Skeletal muscle satellite cell (primary cell): ENCODE measurements around the gene SLC35G4.
"Not testable (repeated sequence)": the region's sequence is repeated elsewhere in the genome, so short reads cannot be mapped to it uniquely, and the experiment has no call there.

Source experiments
- H3K27me3 ChIP-seq: 2 replicates; pipeline ENCODE4 v1.7.0; 2013; ENCODE audit warnings: low read length; ENCODE audit not compliant: control insufficient read depth, insufficient read depth
- H3K36me3 ChIP-seq: 2 replicates; pipeline ENCODE4 v1.7.0; 2013; ENCODE audit warnings: mild to moderate bottlenecking, control low read depth, low read length; ENCODE audit not compliant: insufficient read depth
- H3K4me1 ChIP-seq: 2 replicates; pipeline ENCODE4 v1.7.0; 2013; ENCODE audit warnings: low read length; ENCODE audit not compliant: control insufficient read depth, insufficient read depth
- H3K4me2 ChIP-seq: 2 replicates; pipeline ENCODE4 v1.7.0; 2013; ENCODE audit warnings: mild to moderate bottlenecking, low read length
- H3K4me3 ChIP-seq: 2 replicates; pipeline ENCODE4 v1.7.0; 2013; ENCODE audit warnings: low read length
- H3K9ac ChIP-seq: 2 replicates; pipeline ENCODE4 v1.7.0; 2013; ENCODE audit warnings: mild to moderate bottlenecking, low read depth, low read length, moderate library complexity
- H3K9me3 ChIP-seq: replicated peaks from 2 replicates; pipeline ENCODE4 v1.7.0; 2013; ENCODE audit warnings: mild to moderate bottlenecking, control low read depth, low read length

SLC35G4 gene

GRCh38 chr18:11614981-11615380 lies 5.6 kb downstream of the SLC35G4 start:
- H3K4me1 ChIP-seq, H3K27me3 ChIP-seq, H3K4me2 ChIP-seq, H3K4me3 ChIP-seq, H3K9ac ChIP-seq, H3K9me3 ChIP-seq, H3K36me3 ChIP-seq: not testable (repeated sequence)

- H3K36me3 ChIP-seq, H3K9me3 ChIP-seq, H3K4me3 ChIP-seq, H3K9ac ChIP-seq, H3K4me2 ChIP-seq, H3K4me1 ChIP-seq: not testable (repeated sequence)
- H3K27me3 ChIP-seq, result peaks cover 17% of the 10 kb centered on the region
Observed at GRCh38 chr18:11647310-11647709, 37.9 kb downstream of the SLC35G4 start.

GRCh38 chr18:11647804-11648203 lies 38.4 kb downstream of the SLC35G4 start:
- not testable (repeated sequence) for H3K9ac ChIP-seq, H3K4me3 ChIP-seq, H3K9me3 ChIP-seq, H3K4me1 ChIP-seq, H3K4me2 ChIP-seq, H3K36me3 ChIP-seq
- H3K27me3 ChIP-seq, result peaks cover 17% of the 10 kb centered on the region

- Histone ChIP-seq H3K36me3 (no peaks in the 10 kb centered on the region), H3K27me3 (peaks cover 32% of the 10 kb centered on the region), H3K4me1 (no peaks in the 10 kb centered on the region), H3K4me3 (no peak overlapping the region), H3K9ac (no peak overlapping the region), H3K9me3 (no peaks in the 10 kb centered on the region), H3K4me2 (no peak overlapping the region)
Observed at GRCh38 chr18:11649839-11650238, 40.4 kb downstream of the SLC35G4 start.

GRCh38 chr18:11651899-11652298 lies 42.5 kb downstream of the SLC35G4 start:
- H3K4me3 ChIP-seq, result no peak overlapping the region
- H3K4me2 ChIP-seq, result no peak overlapping the region
- H3K27me3 ChIP-seq, result peaks cover 39% of the 10 kb centered on the region
- no peak overlapping the region for H3K9ac ChIP-seq
- H3K4me1 ChIP-seq, result no peaks in the 10 kb centered on the region
- H3K9me3 ChIP-seq, result no peaks in the 10 kb centered on the region
- no peaks in the 10 kb centered on the region for H3K36me3 ChIP-seq

GRCh38 chr18:11653521-11653920 lies 44.1 kb downstream of the SLC35G4 start:
- no peaks in the 10 kb centered on the region for H3K4me1 ChIP-seq
- H3K4me3 ChIP-seq, result no peak overlapping the region
- H3K36me3 ChIP-seq, result no peaks in the 10 kb centered on the region
- no peak overlapping the region for H3K4me2 ChIP-seq
- H3K9ac ChIP-seq, result no peak overlapping the region
- H3K27me3 ChIP-seq, result peaks cover 51% of the 10 kb centered on the region
- no peaks in the 10 kb centered on the region for H3K9me3 ChIP-seq

GRCh38 chr18:11654736-11655605 lies 45.6 kb downstream of the SLC35G4 start:
- H3K9me3 ChIP-seq, result no peaks in the 10 kb centered on the region
- peak overlapping the region; percentile 22 for H3K4me2 ChIP-seq
- H3K9ac ChIP-seq, result no peak overlapping the region
- no peak overlapping the region for H3K4me3 ChIP-seq
- H3K27me3 ChIP-seq, result peaks cover 61% of the 10 kb centered on the region
- no peaks in the 10 kb centered on the region for H3K36me3 ChIP-seq
- no peaks in the 10 kb centered on the region for H3K4me1 ChIP-seq

- Histone ChIP-seq H3K36me3 (no peaks in the 10 kb centered on the region), H3K4me1 (no peaks in the 10 kb centered on the region), H3K9me3 (no peaks in the 10 kb centered on the region), H3K4me2 (peak overlapping the region; percentile 22), H3K9ac (no peak overlapping the region), H3K4me3 (no peak overlapping the region), H3K27me3 (peaks cover 57% of the 10 kb centered on the region)
Observed at GRCh38 chr18:11655606-11655932, 46.2 kb downstream of the SLC35G4 start.

GRCh38 chr18:11657152-11657551 lies 47.8 kb downstream of the SLC35G4 start:
- H3K4me2 ChIP-seq, result no peak overlapping the region
- H3K4me3 ChIP-seq, result no peak overlapping the region
- no peak overlapping the region for H3K9ac ChIP-seq
- H3K4me1 ChIP-seq, result no peaks in the 10 kb centered on the region
- H3K36me3 ChIP-seq, result no peaks in the 10 kb centered on the region
- H3K9me3 ChIP-seq, result no peaks in the 10 kb centered on the region
- peaks cover 53% of the 10 kb centered on the region for H3K27me3 ChIP-seq

GRCh38 chr18:11657554-11657953 lies 48.2 kb downstream of the SLC35G4 start:
- H3K4me3 ChIP-seq, result no peak overlapping the region
- H3K9ac ChIP-seq, result no peak overlapping the region
- no peaks in the 10 kb centered on the region for H3K9me3 ChIP-seq
- no peak overlapping the region for H3K4me2 ChIP-seq
- peaks cover 55% of the 10 kb centered on the region for H3K27me3 ChIP-seq
- no peaks in the 10 kb centered on the region for H3K36me3 ChIP-seq
- no peaks in the 10 kb centered on the region for H3K4me1 ChIP-seq

GRCh38 chr18:11658019-11658418 lies 48.6 kb downstream of the SLC35G4 start:
- H3K4me3 ChIP-seq, result no peak overlapping the region
- no peaks in the 10 kb centered on the region for H3K9me3 ChIP-seq
- H3K4me1 ChIP-seq, result no peaks in the 10 kb centered on the region
- peaks cover 60% of the 10 kb centered on the region for H3K27me3 ChIP-seq
- H3K9ac ChIP-seq, result no peak overlapping the region
- H3K36me3 ChIP-seq, result no peaks in the 10 kb centered on the region
- H3K4me2 ChIP-seq, result no peak overlapping the region

- no peaks in the 10 kb centered on the region for H3K9me3 ChIP-seq
- no peak overlapping the region for H3K9ac ChIP-seq
- no peaks in the 10 kb centered on the region for H3K4me1 ChIP-seq
- peaks cover 62% of the 10 kb centered on the region for H3K27me3 ChIP-seq
- no peak overlapping the region for H3K4me2 ChIP-seq
- H3K4me3 ChIP-seq, result no peak overlapping the region
- H3K36me3 ChIP-seq, result no peaks in the 10 kb centered on the region
Observed at GRCh38 chr18:11658989-11659388, 49.6 kb downstream of the SLC35G4 start.
